ENCODE data around the gene CRACDL. TPM values are rescaled to one million over a fixed set of nuclear protein-coding genes. Genes with fewer than 3 reads are reported as not detected.

The CRACDL gene
- total RNA-seq, 1 donor from 2014 or later = 18.4 TPM

GRCh38 chr2:98927027-98927426, 9.0 kb downstream of the CRACDL start:
- no peak for DNase-seq (ENCODE audit: low spot score)

- no peak for DNase-seq (ENCODE audit: low spot score)
These were observed 9.4 kb downstream of the CRACDL start for GRCh38 chr2:98926601-98927000.

- DNase-seq (ENCODE audit: low spot score) = no peak
These were observed 11.1 kb downstream of the CRACDL start for GRCh38 chr2:98924910-98925309.

GRCh38 chr2:98924038-98924830, 11.8 kb downstream of the CRACDL start:
- no peak for DNase-seq (ENCODE audit: low spot score)

GRCh38 chr2:98923244-98923940, 12.6 kb downstream of the CRACDL start:
- no peak for DNase-seq (ENCODE audit: low spot score)

DNA sequence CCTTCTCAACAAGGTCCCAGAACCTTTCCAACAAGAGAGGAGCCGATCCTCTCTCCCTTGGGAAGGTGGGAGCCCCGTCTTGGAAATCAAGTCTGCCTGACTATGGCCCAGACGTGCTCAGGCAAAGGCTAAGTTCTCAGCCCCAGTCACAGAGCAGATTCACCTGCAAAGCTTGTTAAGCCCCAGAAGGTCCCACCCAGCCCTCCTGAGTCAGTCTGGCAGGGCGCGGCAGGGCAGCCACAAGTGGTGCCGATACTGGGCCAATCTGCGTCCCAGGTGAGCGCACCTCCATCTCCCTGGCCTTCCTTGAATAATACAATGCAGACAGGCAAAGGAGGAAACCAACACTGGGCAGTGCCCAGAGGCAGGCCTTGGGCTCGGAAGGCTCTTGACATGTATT, 15.0 kb downstream of the CRACDL start:
- DNase-seq (ENCODE audit: low spot score) = no peak

- DNase-seq (ENCODE audit: low spot score) = no peak
These were observed 19.0 kb downstream of the CRACDL start for GRCh38 chr2:98917031-98917471.

GRCh38 chr2:98915751-98916358, 20.2 kb downstream of the CRACDL start:
- no peak for DNase-seq (ENCODE audit: low spot score)

DNA sequence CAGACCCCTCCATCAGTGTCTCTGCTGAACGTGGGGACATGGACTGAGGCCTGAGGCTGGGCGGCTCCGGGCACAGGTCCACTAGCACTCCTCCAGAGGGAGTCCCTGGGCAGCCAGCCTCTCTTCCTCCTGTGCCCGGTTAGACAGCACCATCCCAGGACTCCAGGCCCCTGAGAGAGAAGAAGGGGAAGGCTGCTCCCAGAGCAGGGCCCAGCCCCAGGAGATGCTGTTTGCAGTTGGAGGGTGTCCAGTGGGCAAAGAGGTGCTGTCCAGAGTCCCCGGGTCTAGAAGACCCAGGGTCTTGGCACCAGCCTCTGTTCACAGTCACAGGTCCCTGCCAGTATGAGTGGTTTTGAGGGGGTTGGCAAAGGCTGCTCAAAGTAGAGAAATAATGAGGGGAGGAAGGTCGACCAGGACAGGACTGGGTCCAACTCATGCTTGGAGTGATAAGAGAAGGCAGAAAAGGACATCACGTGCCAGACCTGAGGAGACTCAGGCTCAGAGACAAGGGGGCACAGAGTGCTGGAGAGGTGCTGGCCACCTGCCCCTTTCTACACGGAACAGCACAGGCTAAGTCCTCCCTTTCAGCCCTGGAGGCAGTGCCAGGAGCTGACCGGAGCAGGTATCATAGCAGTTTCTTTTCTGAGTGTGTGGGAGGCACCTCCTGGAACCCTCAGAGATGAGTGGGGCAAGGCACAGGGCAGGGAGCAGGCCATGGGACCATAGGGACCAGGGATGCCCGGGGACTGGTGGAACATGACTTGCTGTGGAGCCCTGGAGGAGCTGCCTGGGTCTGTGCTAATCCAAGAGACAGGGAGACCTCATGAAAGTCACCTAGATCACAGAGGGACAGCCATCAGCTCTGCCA, 21.1 kb downstream of the CRACDL start:
- no peak for DNase-seq (ENCODE audit: low spot score)

DNA sequence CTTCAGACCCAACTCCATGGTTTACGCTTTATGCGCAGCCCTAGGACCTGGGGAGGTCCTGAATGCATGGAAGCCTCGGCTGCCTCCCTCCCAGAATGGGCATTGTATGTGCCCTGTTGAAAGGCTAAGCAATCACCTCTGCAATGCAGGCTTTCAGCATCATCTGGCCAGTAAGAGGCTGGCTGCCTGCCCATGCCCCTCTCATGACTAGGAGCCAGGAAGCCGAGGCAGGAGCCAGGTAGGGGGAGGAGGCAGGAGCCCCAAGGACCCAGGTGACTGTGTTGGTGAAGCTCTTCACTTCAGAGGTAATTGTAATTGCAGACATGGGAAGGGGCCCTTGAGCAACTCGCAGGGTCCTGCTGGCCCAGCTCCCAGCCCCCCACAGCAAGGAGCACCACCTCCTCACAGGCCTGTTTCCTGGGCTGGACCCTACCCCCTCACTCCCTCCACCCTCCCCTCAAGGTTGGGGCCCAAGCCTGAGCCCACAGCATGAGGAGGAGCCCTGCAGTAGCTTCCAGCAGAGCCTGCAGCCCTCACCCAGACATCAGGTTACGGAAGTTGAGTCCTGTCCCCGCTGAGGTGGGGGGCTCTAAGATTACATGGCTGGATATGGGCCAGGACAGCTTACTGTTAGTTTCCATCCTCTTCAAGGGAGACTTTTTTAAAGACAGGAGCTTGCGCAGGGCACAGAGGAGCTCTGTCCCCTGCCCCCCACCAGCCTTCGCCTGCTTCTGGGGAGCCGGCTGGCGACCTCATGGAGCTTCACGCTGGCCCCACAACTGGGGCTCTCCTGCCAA, 21.9 kb downstream of the CRACDL start:
- DNase-seq (ENCODE audit: low spot score) = no peak

DNA sequence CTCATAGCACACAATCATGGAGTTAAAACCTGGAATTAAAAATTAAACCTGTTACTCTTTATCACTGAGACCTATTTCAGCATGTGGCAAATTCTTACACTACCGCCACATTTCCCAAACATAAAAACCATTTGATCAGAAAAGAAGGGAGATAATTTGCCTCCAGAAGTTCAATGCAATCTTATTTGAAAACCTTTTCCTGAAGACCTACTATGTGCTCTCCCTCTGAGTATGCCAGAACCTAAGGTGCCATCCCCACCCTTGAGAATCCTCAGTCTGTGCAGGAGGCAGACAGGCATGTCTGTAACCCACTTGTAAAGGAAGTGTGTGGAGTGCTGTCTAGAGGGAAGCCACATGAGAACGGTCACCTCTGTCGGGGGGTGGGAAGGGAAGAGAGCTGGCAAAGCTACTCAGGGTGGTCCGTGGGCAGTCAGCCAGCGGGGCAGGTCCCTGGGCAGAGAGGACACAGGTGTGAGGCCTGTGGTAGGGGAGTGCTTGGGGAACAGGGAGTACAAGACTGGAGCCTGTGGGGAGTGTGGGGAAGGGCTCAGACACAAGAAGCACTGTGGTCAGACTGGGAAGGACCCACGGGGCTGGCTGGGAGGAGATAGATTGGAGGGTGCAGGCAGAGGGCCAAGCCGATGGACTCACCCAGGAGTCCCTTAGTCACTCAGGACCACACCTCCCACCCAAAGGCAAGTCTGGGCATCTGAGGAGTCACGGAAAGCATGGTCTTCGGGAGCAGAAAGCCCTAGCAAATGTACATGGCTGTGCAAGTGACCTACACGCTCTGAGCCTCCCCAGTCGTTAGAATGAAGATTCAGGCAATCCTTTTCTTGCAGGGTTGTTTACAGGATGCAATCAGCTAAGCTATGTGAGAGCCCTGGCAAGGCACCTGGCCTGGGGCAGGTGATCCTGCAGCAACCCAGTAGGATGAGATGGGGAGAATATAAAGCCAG, 22.8 kb downstream of the CRACDL start:
- DNase-seq (ENCODE audit: low spot score) = no peak

DNA sequence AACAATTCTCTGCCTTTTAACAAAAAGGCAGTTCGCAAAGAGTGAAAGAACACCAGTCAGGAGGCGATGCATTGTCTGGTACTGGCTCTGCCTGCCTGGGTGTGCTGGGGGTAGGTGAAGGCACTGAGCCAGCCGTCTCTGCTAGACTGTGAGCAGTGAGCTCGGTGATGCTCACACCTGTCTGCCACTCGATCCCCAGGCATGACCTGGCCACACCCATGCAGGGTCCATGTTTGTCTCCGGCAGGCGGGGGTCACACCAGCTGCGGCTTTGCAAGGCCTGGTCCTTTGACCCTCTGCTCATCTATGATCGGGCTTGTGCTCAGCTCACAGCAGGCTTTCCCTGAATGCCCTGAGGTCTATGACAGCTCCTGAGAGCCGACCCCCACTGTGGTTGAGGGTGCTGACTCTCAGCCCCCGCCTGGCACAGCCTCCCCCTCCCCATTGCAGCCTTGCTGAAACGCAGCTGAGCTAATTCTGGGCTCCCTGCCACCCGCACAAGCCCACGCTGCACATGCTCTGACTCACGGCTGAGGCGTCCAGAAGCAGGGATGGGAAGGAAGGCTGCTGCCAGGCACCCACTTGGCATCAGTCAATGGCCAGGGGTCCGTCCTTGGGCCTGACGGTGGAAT, 23.7 kb downstream of the CRACDL start:
- DNase-seq (ENCODE audit: low spot score) = peak; percentile 58

- DNase-seq (ENCODE audit: low spot score) = no peak
These were observed 24.5 kb downstream of the CRACDL start for GRCh38 chr2:98911376-98912154.

DNA sequence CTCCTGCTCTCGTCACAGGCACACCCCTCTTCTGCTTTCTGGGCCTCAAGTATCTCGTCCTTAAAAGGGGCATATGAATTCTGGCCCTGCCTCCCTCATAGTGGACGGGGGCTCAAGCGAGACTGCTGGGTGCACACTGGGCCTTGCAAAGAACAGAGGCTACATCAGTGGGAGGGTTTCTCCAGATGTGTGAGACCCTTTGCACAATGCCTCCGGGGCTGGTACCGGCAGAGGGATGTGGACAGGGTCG, 25.0 kb downstream of the CRACDL start:
- DNase-seq (ENCODE audit: low spot score) = no peak

DNA sequence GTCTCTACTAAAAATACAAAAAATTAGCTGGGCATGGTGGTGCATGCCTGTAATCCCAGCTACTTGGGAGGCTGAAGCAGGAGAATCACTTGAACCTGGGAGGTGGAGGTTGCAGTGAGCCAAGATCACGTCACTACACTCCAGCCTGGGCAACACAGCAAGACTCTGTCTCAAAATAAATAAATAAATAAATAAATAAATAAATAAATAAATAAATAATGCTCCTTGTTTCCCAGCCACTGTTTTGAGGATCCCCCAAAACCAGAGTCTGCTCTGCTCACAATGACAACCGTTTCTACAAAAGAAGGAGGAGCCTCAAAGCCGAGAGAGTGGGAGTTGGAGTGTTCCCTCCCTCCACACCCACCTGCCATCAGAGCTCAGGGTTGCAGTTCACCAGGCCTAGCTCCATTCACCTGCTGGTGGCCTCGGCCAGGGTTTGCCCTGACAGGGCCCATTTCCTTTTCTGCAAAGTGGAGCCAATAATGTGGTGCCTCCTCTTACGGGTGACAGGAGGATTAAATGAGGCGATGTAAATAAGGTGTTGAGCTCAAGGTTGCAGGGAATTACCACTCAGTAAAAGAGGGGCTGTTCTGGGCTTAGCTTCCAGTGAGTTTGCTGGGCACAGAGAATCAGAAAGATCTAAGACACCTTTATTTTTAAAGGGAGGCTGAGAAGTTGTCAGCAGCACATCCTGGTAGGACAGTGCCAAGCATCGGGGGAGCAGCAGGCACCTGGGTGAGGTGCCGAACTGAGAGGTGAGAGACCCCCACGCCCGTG, 25.5 kb downstream of the CRACDL start:
- no peak for DNase-seq (ENCODE audit: low spot score)

GRCh38 chr2:98909317-98910211, 26.5 kb downstream of the CRACDL start:
- peak; percentile 56 for DNase-seq (ENCODE audit: low spot score)

DNA sequence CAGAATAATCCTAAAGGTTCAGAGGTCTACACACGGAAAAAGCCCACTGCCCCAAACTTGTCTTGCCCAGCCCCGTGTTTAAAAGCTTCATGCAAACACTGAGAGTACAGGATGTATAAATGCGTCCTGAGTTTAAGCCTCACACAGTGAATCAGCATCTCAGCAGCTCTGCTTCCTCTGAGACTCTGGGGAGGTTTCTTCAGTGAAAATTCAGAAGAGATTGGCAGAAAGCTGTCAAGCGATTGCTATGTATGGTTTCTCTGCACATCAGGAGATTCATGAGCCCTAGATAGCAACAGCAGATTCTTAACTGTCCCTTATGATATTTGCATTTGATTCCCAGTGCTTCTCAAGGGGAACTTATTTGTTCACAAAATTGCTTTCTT, 27.1 kb downstream of the CRACDL start:
- no peak for DNase-seq (ENCODE audit: low spot score)
